Posterior vena cava (tissue), 2 donors: ENCODE data around the gene CNGB1. TPM values are rescaled to one million over a fixed set of nuclear protein-coding genes. Genes with fewer than 3 reads are reported as not detected.
"Not testable (repeated sequence)": the region's sequence is repeated elsewhere in the genome, so short reads cannot be mapped to it uniquely, and the experiment has no call there.

Experiments
- DNase-seq: peaks from one replicate; pipeline ENCODE4 v3.0.0-alpha.2; 2020; ENCODE audit warnings: low spot score
- intact Hi-C, 2 donors: fragments of 100-400 bp; cut with DNase I; formaldehyde crosslinking; loops; one replicate each; pipeline versions ENCODE4 v1.14.1 to v1.14.2; 2022 to 2023
- total RNA-seq, 2 donors: library from RNA; stranded (reverse); fragmentation: NEBNext Ultra II Directional; extraction: Animal tissue kit (Norgen Biotek cat#: 25700); gene quantifications; one replicate each; pipeline ENCODE4 v1.2.1, GENCODE V29; 2021
- donor health status: DM: yes; HTN: yes; CAD: no.
- donor health status: DM: yes; HTN: yes; CAD: no.

The CNGB1 gene
- total RNA-seq, 2 donors from 2014 or later = not detected

DNA sequence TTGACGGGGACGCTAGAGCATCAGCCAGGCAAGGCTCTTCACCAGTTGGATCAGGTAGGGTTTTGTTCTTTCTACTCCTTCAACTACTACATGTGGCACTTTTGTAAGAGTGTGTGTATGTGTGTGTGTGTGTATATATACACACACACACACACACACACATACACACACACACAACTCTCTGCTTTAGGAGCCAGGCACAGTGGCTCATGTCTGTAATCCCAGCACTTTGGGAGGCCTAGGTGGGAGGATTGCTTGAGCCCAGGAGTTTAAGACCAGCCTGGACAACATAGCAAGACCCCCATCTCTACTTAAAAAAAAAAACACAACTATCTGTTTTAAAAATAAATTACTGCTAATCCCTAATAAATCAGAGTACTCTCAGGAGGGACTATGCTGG is 53.4 kb downstream of the CNGB1 start:
- intact Hi-C loops = not testable (repeated sequence)

DNA sequence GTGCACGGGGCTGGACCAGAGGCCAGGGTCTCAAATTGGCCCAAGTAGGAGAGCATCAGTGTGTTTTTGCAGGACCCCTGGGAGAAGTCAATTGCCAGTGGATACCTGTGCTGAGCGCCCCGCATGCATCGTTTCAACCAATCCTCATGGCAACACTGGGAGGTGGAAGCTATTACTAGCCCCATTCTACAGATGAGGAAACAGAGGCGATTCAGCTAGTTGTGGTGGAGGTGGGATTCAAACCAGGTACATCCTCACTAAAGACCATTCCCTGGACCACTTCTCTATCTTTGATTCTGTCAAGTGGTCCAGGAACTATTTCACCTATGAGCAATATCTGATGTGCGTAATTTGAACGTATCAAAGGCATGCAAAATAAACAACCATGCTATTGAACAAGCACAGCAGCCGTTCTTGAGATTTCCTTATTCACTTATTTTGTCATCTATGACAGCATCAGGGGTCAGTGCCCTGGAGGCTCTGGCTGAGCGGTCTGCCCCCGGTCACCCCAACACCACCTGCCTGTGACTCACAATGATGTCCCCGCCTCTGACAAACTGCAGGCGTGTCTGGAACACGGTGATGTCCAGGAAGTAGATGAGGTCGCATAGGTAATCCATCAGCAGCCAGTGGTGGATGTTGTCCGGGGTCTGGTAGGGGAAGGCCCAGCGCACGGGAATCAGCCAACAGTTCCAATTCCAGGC is 54.0 kb downstream of the CNGB1 start:
- intact Hi-C loops = no loop called here

More for the DNA sequence above, 53.4 kb downstream of the CNGB1 start:
- DNase-seq = not testable (repeated sequence)

DNA sequence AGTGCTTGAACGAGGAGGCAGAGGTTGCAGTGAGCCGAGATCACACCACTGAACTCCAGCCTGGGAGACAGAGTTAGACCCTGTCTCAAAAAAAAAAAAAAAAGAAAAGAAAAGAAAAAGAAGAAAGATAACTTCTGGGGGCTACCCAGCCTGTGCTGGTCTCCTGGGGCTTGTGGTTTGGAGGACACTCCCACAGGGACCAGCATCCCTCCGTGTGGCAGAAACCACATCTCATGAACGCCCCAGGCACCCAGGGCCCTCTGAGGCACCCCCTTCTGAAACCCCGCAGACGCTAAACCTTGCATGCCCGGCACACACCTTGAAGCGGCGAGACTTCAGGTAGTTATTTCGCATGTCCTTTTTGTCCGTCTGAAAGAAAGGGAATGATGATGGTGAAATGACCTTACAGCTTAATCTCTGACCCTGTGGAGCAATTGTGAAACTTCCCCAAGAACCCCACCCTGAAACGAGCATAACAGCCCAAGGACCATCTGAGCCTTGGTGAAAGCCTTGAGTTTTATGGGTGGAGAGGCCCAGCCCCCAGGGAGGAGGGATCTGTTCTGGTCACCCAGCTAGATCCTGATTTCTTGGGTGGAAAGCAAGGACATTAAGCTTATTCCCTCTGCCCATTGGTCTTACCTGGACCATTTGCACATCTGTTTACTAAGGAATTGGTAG is 55.0 kb downstream of the CNGB1 start:
- intact Hi-C loops = no loop called here
- no peak for DNase-seq

More for the DNA sequence above, 54.0 kb downstream of the CNGB1 start:
- no peak for DNase-seq

DNA sequence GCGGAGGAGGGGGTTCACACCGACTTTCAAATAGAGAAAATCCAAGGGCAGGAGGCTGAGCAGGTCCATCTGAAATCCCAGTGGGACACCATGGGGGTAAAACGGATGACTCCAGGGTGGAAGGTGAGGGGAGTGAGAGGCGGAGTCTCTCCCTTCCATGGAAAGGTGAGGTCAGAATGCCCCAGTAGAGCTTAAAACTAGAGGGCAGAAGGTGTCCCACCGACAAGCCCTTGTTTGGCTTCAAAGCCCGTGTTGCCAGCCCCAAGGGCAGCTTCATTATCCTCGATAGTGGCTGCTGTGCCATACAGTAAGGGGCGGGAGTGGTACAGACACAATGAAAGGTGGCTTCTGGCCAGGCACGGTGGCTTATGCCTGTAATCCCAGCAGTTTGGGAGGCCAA is 55.7 kb downstream of the CNGB1 start:
- intact Hi-C loops = no loop called here
- DNase-seq = no peak

DNA sequence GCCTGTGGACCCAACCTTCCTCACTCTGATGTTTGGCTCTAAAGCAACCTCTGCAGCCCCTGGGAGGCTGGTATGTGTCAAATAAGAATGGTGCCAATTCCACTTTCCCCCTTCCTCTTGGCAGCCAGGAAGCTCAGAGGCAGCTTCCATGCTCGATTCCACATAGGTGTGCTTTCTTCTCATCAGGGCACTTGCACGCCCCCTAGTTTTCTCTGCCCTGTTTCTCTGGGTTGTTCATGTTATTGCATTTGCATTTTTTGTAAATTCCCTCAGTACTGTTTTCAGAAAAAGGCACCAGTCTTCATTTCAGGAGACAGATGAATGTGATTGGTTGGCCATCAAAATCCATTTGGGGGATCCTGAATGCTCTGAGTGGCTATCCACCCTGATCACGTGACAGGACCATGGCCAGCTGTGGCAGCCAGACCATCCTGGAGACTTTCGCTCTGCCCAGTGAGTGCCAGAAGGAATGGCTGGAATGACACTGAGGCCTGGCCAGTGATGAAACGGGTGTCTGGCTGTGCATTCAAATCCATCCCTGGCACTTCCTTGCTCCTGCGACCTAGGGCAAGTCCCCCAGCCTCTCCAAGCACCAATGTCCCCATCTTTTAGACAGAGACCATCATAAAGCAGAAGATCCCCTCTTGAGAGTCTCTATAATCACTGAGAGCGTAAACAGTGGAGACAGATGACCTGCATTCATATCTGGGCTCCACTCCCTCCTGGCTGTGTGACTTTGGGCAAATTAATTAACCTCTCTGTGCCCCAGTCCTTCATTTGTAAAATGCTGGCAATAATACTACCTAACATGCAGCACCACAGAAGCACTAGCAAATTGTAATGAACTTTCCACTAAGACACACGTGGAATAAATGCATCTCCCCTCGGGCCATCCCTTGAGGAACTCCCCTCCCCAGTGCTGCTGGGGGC is 56.4 kb downstream of the CNGB1 start:
- no peak for DNase-seq
- intact Hi-C loops = no loop called here

GRCh38 chr16:57912529-57913260 is 58.2 kb downstream of the CNGB1 start:
- intact Hi-C loops = no loop called here

GRCh38 chr16:57911743-57912142 is 59.2 kb downstream of the CNGB1 start:
- intact Hi-C loops = no loop called here
- DNase-seq = no peak

More at GRCh38 chr16:57912529-57913260, 58.2 kb downstream of the CNGB1 start:
- DNase-seq = no peak

DNA sequence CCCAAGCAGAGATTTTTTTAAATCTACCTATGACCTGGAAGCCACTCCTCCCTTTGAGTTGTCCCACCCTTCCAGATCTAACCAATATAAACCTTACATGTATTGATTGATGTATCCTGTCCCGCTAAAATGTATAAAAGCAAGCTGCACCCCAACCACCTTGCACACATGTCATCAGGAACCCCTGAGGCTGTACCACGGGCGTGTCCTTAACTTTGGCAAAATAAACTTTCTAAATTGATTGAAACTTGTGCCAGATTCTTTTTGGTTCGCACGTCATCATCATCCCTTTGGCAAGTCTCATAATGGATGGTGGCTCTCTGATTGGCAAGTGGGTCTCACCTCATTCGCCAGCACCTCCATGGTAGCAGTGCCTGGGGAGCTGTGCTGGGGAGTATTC is 60.2 kb downstream of the CNGB1 start:
- intact Hi-C loops = no loop called here
- no peak for DNase-seq

- intact Hi-C loops = no loop called here
- no peak for DNase-seq
These were observed 62.4 kb downstream of the CNGB1 start for GRCh38 chr16:57908409-57908987.

GRCh38 chr16:57906382-57907316 is 64.3 kb downstream of the CNGB1 start:
- no peak for DNase-seq
- intact Hi-C loops = loop anchor here in 1 of 2 donors (2.0 kb wide), 1 partner anchor 102 kb away; no protein-coding TSS in a partner anchor

DNA sequence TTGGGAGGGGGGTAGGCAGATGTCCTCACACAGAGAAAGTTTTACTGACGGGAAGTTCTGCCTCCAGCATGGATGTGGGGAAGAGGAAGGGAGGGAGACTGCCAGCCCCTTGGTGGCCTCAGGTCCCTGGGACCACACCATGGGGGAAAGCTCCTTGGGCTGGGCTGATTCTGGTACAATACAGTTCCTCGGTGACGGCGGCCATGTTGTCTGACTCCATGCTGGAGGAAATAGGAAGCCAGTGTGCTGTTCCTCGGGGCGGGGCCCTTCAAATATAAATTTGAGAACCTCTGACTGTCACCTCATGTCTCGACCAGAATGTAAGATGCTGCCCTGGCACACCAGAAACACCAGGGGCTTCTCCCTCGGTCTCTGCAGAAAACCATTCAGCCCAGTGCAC is 66.8 kb downstream of the CNGB1 start:
- intact Hi-C loops = loop anchor here in 1 of 2 donors (5.0 kb wide), 1 partner anchor 98 kb away; the partner anchor contains the start of genes USB1 and ZNF319
- no peak for DNase-seq

DNA sequence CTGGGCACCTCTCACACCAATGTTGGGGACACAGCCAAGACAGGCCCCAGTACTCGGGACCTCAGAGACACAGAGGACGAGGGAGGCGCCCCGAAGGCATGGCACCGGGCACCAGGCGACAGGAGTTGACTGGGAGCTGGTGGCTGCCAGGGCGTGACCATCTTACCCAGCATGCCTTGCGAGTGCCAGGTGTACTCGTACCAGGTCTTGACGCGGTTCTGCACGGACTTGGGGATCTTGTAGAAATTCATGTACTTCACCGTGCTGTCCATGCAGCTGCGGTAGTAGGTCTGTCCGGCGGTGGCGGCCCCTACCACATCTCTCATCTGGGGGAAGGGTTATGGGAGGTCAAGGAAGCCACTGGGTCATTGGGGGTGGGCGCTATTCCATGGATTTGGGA is 67.3 kb downstream of the CNGB1 start:
- no peak for DNase-seq

GRCh38 chr16:57901480-57902069 is 69.4 kb downstream of the CNGB1 start:
- intact Hi-C loops = loop anchor here in 1 of 2 donors (5.0 kb wide), 1 partner anchor 101 kb away; the partner anchor contains the start of genes USB1 and ZNF319
- no peak for DNase-seq

More for the DNA sequence above, 67.3 kb downstream of the CNGB1 start:
- intact Hi-C loops = loop anchor here in 1 of 2 donors (5.0 kb wide), 1 partner anchor 99 kb away; the partner anchor contains the start of genes USB1 and ZNF319

DNA sequence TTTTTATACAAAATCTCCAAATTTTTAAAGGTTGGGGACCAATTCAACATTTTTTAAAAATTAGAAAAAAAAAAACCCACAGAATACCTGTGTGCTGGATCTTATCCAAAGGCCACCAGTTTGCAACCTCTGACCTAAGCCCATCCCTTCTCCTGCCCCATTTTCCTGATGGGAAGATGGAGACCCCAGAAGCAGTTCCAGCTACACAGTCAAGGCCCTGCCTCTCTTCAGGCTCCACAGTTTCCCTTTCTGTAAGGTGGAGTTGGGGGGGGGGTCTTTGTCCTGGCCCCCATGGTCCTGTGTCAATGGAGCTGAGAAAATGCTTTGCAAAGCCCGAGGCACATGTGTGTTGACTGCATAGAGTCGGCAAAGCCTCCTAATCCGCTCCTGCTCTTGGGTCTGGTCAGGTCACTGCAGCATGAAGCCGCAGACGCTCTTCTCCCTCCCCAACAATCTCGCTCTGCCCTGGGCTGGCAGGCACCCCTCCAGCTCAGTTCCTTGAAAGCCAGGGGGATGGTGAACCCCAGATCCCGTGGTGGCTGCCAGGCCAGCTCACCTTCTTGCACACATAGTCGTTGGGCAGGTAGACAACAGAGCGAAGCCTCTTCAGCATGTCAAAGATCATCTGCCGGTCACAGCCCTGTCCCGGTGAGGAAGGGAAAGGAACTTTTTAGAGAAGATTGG is 70.0 kb downstream of the CNGB1 start:
- intact Hi-C loops = loop anchor here in 1 of 2 donors (5.0 kb wide), 1 partner anchor 101 kb away; the partner anchor contains the start of genes USB1 and ZNF319

GRCh38 chr16:57899771-57900661 is 70.9 kb downstream of the CNGB1 start:
- intact Hi-C loops = loop anchor here in 1 of 2 donors (5.0 kb wide), 1 partner anchor 102 kb away; the partner anchor contains the start of genes USB1 and ZNF319
- peak; percentile 92 for DNase-seq

More for the DNA sequence above, 70.0 kb downstream of the CNGB1 start:
- no peak for DNase-seq
